IPS DF 4.7 (cell line): Measurements from ENCODE around the gene STK31.
"Not testable (repeated sequence)": the region's sequence is repeated elsewhere in the genome, so short reads cannot be mapped to it uniquely, and the experiment has no call there.

Experiments used
- DNase-seq: peaks from one replicate; pipeline ENCODE4 v3.0.0-alpha.2; 2013; ENCODE audit warnings: low spot score; ENCODE audit errors: extremely low read depth

Gene STK31

GRCh38 chr7:23710000-23710399, at the start of gene STK31:
Gene STK31 (plus strand): TSS chr7:23710219. CDS start chr7:23710286, 67 bp downstream.
- DNase-seq, result no peak

- DNase-seq, result no peak
These were observed 48.6 kb upstream of the STK31 start for GRCh38 chr7:23661385-23661784.

GRCh38 chr7:23662124-23662983, 47.7 kb upstream of the STK31 start:
- no peak for DNase-seq

- DNase-seq, result no peak
These were observed 47.1 kb upstream of the STK31 start for GRCh38 chr7:23662984-23663313.

- DNase-seq, result no peak
These were observed 45.9 kb upstream of the STK31 start for GRCh38 chr7:23664122-23664521.

GRCh38 chr7:23672033-23672432, 38.0 kb upstream of the STK31 start:
- DNase-seq, result no peak

GRCh38 chr7:23679898-23680413, 30.1 kb upstream of the STK31 start, which contains the start of gene FAM221A:
Gene FAM221A (plus strand): TSS chr7:23680199. CDS start chr7:23680219, 20 bp downstream.
- no peak for DNase-seq

- no peak for DNase-seq
These were observed 29.3 kb upstream of the STK31 start for GRCh38 chr7:23680414-23681405.

- DNase-seq, result not testable (repeated sequence)
These were observed 26.0 kb upstream of the STK31 start for GRCh38 chr7:23684041-23684440.

- DNase-seq, result no peak
These were observed 24.3 kb upstream of the STK31 start for GRCh38 chr7:23685731-23686130.

GRCh38 chr7:23687011-23687410, 23.0 kb upstream of the STK31 start:
- no peak for DNase-seq

GRCh38 chr7:23689165-23689564, 20.9 kb upstream of the STK31 start:
- DNase-seq, result no peak

- no peak for DNase-seq
These were observed 18.7 kb upstream of the STK31 start for GRCh38 chr7:23691320-23691719.

GRCh38 chr7:23693224-23693623, 16.8 kb upstream of the STK31 start:
- DNase-seq, result no peak

- peak; percentile 69 for DNase-seq
These were observed 13.0 kb upstream of the STK31 start for GRCh38 chr7:23696916-23697441.

- no peak for DNase-seq
These were observed 11.2 kb upstream of the STK31 start for GRCh38 chr7:23698822-23699221.

GRCh38 chr7:23700046-23700445, 10.0 kb upstream of the STK31 start:
- no peak for DNase-seq

GRCh38 chr7:23709081-23709750, 803 bp upstream of the STK31 start:
- no peak for DNase-seq

- DNase-seq, result no peak
These were observed 2.6 kb downstream of the STK31 start for GRCh38 chr7:23712368-23713284.
